Testis (tissue), 3 donors: ENCODE data around the gene SCLY. TPM values are rescaled to one million over a fixed set of nuclear protein-coding genes. Genes with fewer than 3 reads are reported as not detected.

ENCODE experiments used
- DNase-seq: peaks from one replicate; pipeline ENCODE4 v3.0.0-alpha.2; 2019
- H3K27ac ChIP-seq, 2 donors: fragments of 200-600 bp; sonication (generic); one replicate each; pipeline ENCODE4 v1.5.1; 2019
- H3K27me3 ChIP-seq: fragments of 200-600 bp; sonication (generic); one replicate; pipeline ENCODE4 v1.5.1; 2019
- H3K36me3 ChIP-seq: fragments of 200-600 bp; sonication (generic); one replicate; pipeline ENCODE4 v1.5.1; 2017; ENCODE audit warnings: low read depth; ENCODE audit errors: missing control alignments
- H3K4me1 ChIP-seq: fragments of 200-600 bp; sonication (generic); one replicate; pipeline ENCODE4 v1.5.1; 2019
- H3K4me3 ChIP-seq, 2 donors: fragments of 200-600 bp; sonication (generic); one replicate each; pipeline ENCODE4 v1.5.1; 2017 to 2019
- H3K9me3 ChIP-seq: fragments of 200-600 bp; sonication (generic); one replicate; pipeline ENCODE4 v1.5.1; 2017
- POLR2A ChIP-seq: fragments of 450-650 bp; IDR thresholded peaks from one replicate; pipeline ENCODE4 v1.6.1; 2017; ENCODE audit warnings: antibody characterized with exemption, mild to moderate bottlenecking, moderate library complexity
- WGBS, 2 donors: methylation state at CpG; one replicate each; pipeline ENCODE4 v1.1.5; 2018; 5-methylcytosine and 5-hydroxymethylcytosine counted together
- intact Hi-C: fragments of 100-400 bp; cut with DNase I; formaldehyde crosslinking; loops from one replicate; pipeline ENCODE4 v1.15.1; 2023; ENCODE audit warnings: low total_unique reads
- polyA plus RNA-seq: library from polyadenylated mRNA; stranded (reverse); fragments of 350-450 nt; fragmentation: Illumina TruSeq; extraction: RNeasy Lipid Tissue Mini Kit (QIAGEN cat#74804); gene quantifications from one replicate; pipeline ENCODE4 v1.2.3, GENCODE V29; 2014; ENCODE audit warnings: low read depth, low replicate concordance; ENCODE audit not compliant: insufficient read depth
- total RNA-seq, 2 donors: library from RNA; depleted of rRNA; stranded (reverse); fragments of >200 nt; gene quantifications; one replicate each; pipeline ENCODE4 v1.2.3, GENCODE V29; 2016
- TF ChIP-seq, protein P1 (sequence below), 3 experiments: fragments of 450-650 bp in 2 of 3; fragments of 200-600 bp in 1 of 3; sonication (generic) in 1 of 3; IDR thresholded peaks; one replicate each; pipeline ENCODE4 v1.5.1; 2016 to 2019; ENCODE audit warnings: antibody characterized with exemption in 3 of 3, mild to moderate bottlenecking in 2 of 3, moderate library complexity in 1 of 3

The SCLY gene
- total and polyA plus RNA-seq, 3 donors from 2014 or later: 19.6 to 40.2 (median 24.6) TPM

GRCh38 chr2:238125127-238125885, 64.5 kb downstream of the SCLY start:
- peaks cover 2% of the 10 kb centered on the region for H3K4me1 ChIP-seq
- no peak overlapping the region for H3K4me3 ChIP-seq
- intact Hi-C loops: no loop called here
- H3K27me3 ChIP-seq: no peaks in the 10 kb centered on the region
- no peaks in the 10 kb centered on the region for H3K9me3 ChIP-seq
- no peak overlapping the region for H3K27ac ChIP-seq
- H3K36me3 ChIP-seq: no peaks in the 10 kb centered on the region
- TF ChIP-seq POLR2A: no peak
- TF ChIP-seq, protein P1, sequence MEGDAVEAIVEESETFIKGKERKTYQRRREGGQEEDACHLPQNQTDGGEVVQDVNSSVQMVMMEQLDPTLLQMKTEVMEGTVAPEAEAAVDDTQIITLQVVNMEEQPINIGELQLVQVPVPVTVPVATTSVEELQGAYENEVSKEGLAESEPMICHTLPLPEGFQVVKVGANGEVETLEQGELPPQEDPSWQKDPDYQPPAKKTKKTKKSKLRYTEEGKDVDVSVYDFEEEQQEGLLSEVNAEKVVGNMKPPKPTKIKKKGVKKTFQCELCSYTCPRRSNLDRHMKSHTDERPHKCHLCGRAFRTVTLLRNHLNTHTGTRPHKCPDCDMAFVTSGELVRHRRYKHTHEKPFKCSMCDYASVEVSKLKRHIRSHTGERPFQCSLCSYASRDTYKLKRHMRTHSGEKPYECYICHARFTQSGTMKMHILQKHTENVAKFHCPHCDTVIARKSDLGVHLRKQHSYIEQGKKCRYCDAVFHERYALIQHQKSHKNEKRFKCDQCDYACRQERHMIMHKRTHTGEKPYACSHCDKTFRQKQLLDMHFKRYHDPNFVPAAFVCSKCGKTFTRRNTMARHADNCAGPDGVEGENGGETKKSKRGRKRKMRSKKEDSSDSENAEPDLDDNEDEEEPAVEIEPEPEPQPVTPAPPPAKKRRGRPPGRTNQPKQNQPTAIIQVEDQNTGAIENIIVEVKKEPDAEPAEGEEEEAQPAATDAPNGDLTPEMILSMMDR (IDR thresholded peaks at IDR 0.05): no peak
- WGBS, 2 donors: 80 to 87% methylated on average over 3 to 18 of the region's 20 CpGs
- DNase-seq: no peak

DNA sequence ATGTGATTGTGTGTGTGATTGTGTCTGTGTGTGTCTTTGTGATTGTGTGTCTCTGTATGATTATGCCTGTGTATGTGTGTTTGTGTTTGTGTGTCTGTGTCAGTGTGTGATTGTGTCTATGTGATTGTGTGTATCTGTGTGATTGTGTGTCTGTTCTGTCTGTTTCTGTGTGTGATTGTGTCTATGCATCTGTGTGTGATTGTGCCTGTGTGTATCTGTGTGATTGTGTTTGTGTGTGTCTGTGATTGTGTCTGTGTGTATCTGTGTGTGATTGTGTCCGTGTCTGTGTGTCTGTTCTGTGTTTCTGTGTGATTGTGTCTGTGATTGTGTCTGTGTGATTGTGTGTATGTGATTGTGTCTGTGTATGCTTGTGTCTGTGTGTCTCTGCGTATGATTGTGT, 65.5 kb downstream of the SCLY start:
- Histone ChIP-seq H3K36me3 (no peaks in the 10 kb centered on the region), H3K27me3 (no peaks in the 10 kb centered on the region), H3K27ac (no peak overlapping the region), H3K9me3 (no peaks in the 10 kb centered on the region), H3K4me1 (peaks cover 2% of the 10 kb centered on the region), H3K4me3 (no peak overlapping the region)
- no peak for DNase-seq
- TF ChIP-seq, protein P1 (IDR thresholded peaks at IDR 0.05): no peak
- no peak for TF ChIP-seq POLR2A
- intact Hi-C loops: no loop called here
- WGBS, 2 donors: 67 to 88% methylated on average over 2 of the region's 2 CpGs

- no peak for DNase-seq
- 62 to 70% methylated on average over 2 of the region's 2 CpGs for WGBS, 2 donors
- no peaks in the 10 kb centered on the region for H3K36me3 ChIP-seq
- H3K27ac ChIP-seq: no peak overlapping the region
- no peak for TF ChIP-seq POLR2A
- TF ChIP-seq, protein P1 (IDR thresholded peaks at IDR 0.05): no peak
- no peaks in the 10 kb centered on the region for H3K9me3 ChIP-seq
- no peaks in the 10 kb centered on the region for H3K27me3 ChIP-seq
- H3K4me1 ChIP-seq: peaks cover 2% of the 10 kb centered on the region
- H3K4me3 ChIP-seq: no peak overlapping the region
- intact Hi-C loops: no loop called here
These were observed 66.0 kb downstream of the SCLY start for GRCh38 chr2:238126775-238127164.

GRCh38 chr2:238127165-238128060, 66.6 kb downstream of the SCLY start:
- no peaks in the 10 kb centered on the region for H3K9me3 ChIP-seq
- WGBS, 2 donors: 21 to 30% methylated on average over 19 to 34 of the region's 36 CpGs
- peaks cover 2% of the 10 kb centered on the region for H3K4me1 ChIP-seq
- H3K27me3 ChIP-seq: no peaks in the 10 kb centered on the region
- intact Hi-C loops: no loop called here
- peak overlapping the region in 1 of 2 donors; percentile 58 for H3K4me3 ChIP-seq
- no peak for TF ChIP-seq POLR2A
- TF ChIP-seq, protein P1 (IDR thresholded peaks at IDR 0.05): no peak
- H3K36me3 ChIP-seq: no peaks in the 10 kb centered on the region
- peak overlapping the region in 1 of 2 donors; percentile 7 for H3K27ac ChIP-seq
- DNase-seq: peak; percentile 60
